HUES64 (cell line): Measurements from ENCODE around the gene PPARD. TPM values are rescaled to one million over a fixed set of nuclear protein-coding genes. Genes with fewer than 3 reads are reported as not detected.

Source experiments
- H3K27ac ChIP-seq: 2 replicates; pipeline ENCODE4 v1.7.0; 2013; ENCODE audit warnings: low read depth, low read length, inconsistent platforms
- H3K27me3 ChIP-seq: 2 replicates; pipeline ENCODE4 v1.6.1; 2013; ENCODE audit warnings: mild to moderate bottlenecking, low read length; ENCODE audit not compliant: insufficient read depth
- H3K36me3 ChIP-seq: 2 replicates; pipeline ENCODE4 v1.6.1; 2013; ENCODE audit warnings: mild to moderate bottlenecking, low read length; ENCODE audit not compliant: insufficient read depth
- H3K4me1 ChIP-seq: 2 replicates; pipeline ENCODE4 v1.6.1; 2013; ENCODE audit warnings: mild to moderate bottlenecking, low read length, moderate library complexity; ENCODE audit not compliant: insufficient read depth
- H3K4me3 ChIP-seq: 2 replicates; pipeline ENCODE4 v1.5.1; 2013; ENCODE audit warnings: mild to moderate bottlenecking, low read length, moderate library complexity
- H3K9ac ChIP-seq: 2 replicates; pipeline ENCODE4 v1.6.1; 2013; ENCODE audit warnings: mild to moderate bottlenecking, low read depth, low read length
- H3K9me3 ChIP-seq: 2 replicates; pipeline ENCODE4 v1.6.1; 2013; ENCODE audit warnings: low read depth, low read length; ENCODE audit not compliant: insufficient read depth
- WGBS: fragments of 150-250, 120-280 bp; methylation state at CpG from one replicate; pipeline ENCODE4 v1.1.7; 2013; ENCODE audit warnings: missing lambda C conversion rate; 5-methylcytosine and 5-hydroxymethylcytosine counted together
- polyA plus RNA-seq, 2 experiments: library from polyadenylated mRNA; stranded (reverse); fragments of 50-300 nt; gene quantifications; one replicate each; pipeline ENCODE4 v1.2.3, GENCODE V29; 2013

The PPARD gene
- polyA plus RNA-seq (2013, experiment 1 of 2): 9.4 TPM
- polyA plus RNA-seq (2013, experiment 2 of 2): 12.8 TPM

GRCh38 chr6:35342258-35343091, at the start of gene PPARD:
PPARD (plus strand) TSS chr6:35342558; CDS start chr6:35411088, 68,530 bp downstream.
- Histone ChIP-seq H3K36me3 (no peaks in the 10 kb centered on the region), H3K9me3 (no peaks in the 10 kb centered on the region), H3K27me3 (peaks cover 8% of the 10 kb centered on the region; the same call in 1 of the 2 replicates), H3K4me3 (peak within 1 kb of the TSS; percentile 82), H3K9ac (peak within 1 kb of the TSS; percentile 54), H3K4me1 (peaks cover 12% of the 10 kb centered on the region), H3K27ac (no peak within 1 kb of the TSS)
- WGBS: under 1% methylated on average over 77 of the region's 77 CpGs

- Histone ChIP-seq H3K36me3 (peaks cover 34% of the 10 kb centered on the region), H3K4me1 (peaks cover 12% of the 10 kb centered on the region; the same call in 1 of the 2 replicates), H3K9me3 (no peaks in the 10 kb centered on the region), H3K27me3 (no peaks in the 10 kb centered on the region), H3K4me3 (no peak overlapping the region), H3K9ac (no peak overlapping the region), H3K27ac (no peak overlapping the region)
- WGBS: 94% methylated on average over 9 of the region's 9 CpGs
Observed at GRCh38 chr6:35293681-35294080, 48.7 kb upstream of the PPARD start.

GRCh38 chr6:35294308-35294945, 47.9 kb upstream of the PPARD start:
- H3K9ac ChIP-seq: no peak overlapping the region
- peaks cover 12% of the 10 kb centered on the region; the same call in 1 of the 2 replicates for H3K4me1 ChIP-seq
- H3K27me3 ChIP-seq: no peaks in the 10 kb centered on the region
- no peak overlapping the region for H3K27ac ChIP-seq
- 59% methylated on average over 10 of the region's 10 CpGs for WGBS
- peaks cover 27% of the 10 kb centered on the region for H3K36me3 ChIP-seq
- no peaks in the 10 kb centered on the region for H3K9me3 ChIP-seq
- no peak overlapping the region for H3K4me3 ChIP-seq

- Histone ChIP-seq H3K4me1 (peaks cover 12% of the 10 kb centered on the region; the same call in 1 of the 2 replicates), H3K9ac (no peak overlapping the region), H3K27me3 (no peaks in the 10 kb centered on the region), H3K36me3 (peaks cover 23% of the 10 kb centered on the region), H3K9me3 (no peaks in the 10 kb centered on the region), H3K27ac (no peak overlapping the region), H3K4me3 (no peak overlapping the region)
- WGBS: 97% methylated on average over 2 of the region's 2 CpGs
Observed at GRCh38 chr6:35295036-35295435, 47.3 kb upstream of the PPARD start.

- Histone ChIP-seq H3K4me1 (peaks cover 12% of the 10 kb centered on the region; the same call in 1 of the 2 replicates), H3K4me3 (no peak overlapping the region), H3K36me3 (peaks cover 17% of the 10 kb centered on the region), H3K9me3 (no peaks in the 10 kb centered on the region), H3K27me3 (no peaks in the 10 kb centered on the region), H3K27ac (no peak overlapping the region), H3K9ac (no peak overlapping the region)
- 59% methylated on average over 3 of the region's 3 CpGs for WGBS
Observed at GRCh38 chr6:35295521-35296315, 46.6 kb upstream of the PPARD start.

- Histone ChIP-seq H3K4me3 (no peak overlapping the region), H3K4me1 (peaks cover 12% of the 10 kb centered on the region; the same call in 1 of the 2 replicates), H3K9me3 (no peaks in the 10 kb centered on the region), H3K27me3 (no peaks in the 10 kb centered on the region), H3K9ac (no peak overlapping the region), H3K36me3 (peaks cover 8% of the 10 kb centered on the region; the same call in 1 of the 2 replicates), H3K27ac (no peak overlapping the region)
- 74% methylated on average over 6 of the region's 6 CpGs for WGBS
Observed at GRCh38 chr6:35296931-35297600, 45.3 kb upstream of the PPARD start.

- Histone ChIP-seq H3K9ac (no peak within 1 kb of the TSS; the same call in 1 of the 2 replicates), H3K4me3 (peak within 1 kb of the TSS; percentile 47), H3K4me1 (peaks cover 17% of the 10 kb centered on the region), H3K27me3 (no peaks in the 10 kb centered on the region), H3K9me3 (no peaks in the 10 kb centered on the region), H3K27ac (no peak within 1 kb of the TSS), H3K36me3 (peaks cover 8% of the 10 kb centered on the region; the same call in 1 of the 2 replicates)
- 29% methylated on average over 34 of the region's 35 CpGs for WGBS
Observed at GRCh38 chr6:35297601-35298481, 44.5 kb upstream of the PPARD start, which contains the start of gene DEF6. DEF6 (plus strand) TSS chr6:35297818; CDS start chr6:35297857, 39 bp downstream.

- 95% methylated on average over 6 of the region's 6 CpGs for WGBS
- no peak overlapping the region for H3K4me3 ChIP-seq
- peaks cover 21% of the 10 kb centered on the region for H3K4me1 ChIP-seq
- H3K9me3 ChIP-seq: no peaks in the 10 kb centered on the region
- H3K27me3 ChIP-seq: no peaks in the 10 kb centered on the region
- H3K27ac ChIP-seq: no peak overlapping the region
- H3K36me3 ChIP-seq: peaks cover 8% of the 10 kb centered on the region; the same call in 1 of the 2 replicates
- no peak overlapping the region for H3K9ac ChIP-seq
Observed at GRCh38 chr6:35298625-35299140, 43.7 kb upstream of the PPARD start.

- H3K4me3 ChIP-seq: no peak overlapping the region
- H3K27me3 ChIP-seq: no peaks in the 10 kb centered on the region
- 88% methylated on average over 4 of the region's 4 CpGs for WGBS
- H3K4me1 ChIP-seq: peaks cover 21% of the 10 kb centered on the region
- no peak overlapping the region for H3K27ac ChIP-seq
- H3K36me3 ChIP-seq: peaks cover 8% of the 10 kb centered on the region; the same call in 1 of the 2 replicates
- no peaks in the 10 kb centered on the region for H3K9me3 ChIP-seq
- H3K9ac ChIP-seq: no peak overlapping the region
Observed at GRCh38 chr6:35299674-35300073, 42.7 kb upstream of the PPARD start.
